Measurements from ENCODE around the gene CWC27.
"Not testable (repeated sequence)": the region's sequence is repeated elsewhere in the genome, so short reads cannot be mapped to it uniquely, and the experiment has no call there.

The CWC27 gene

GRCh38 chr5:64921386-64921785 is 152.7 kb downstream of the CWC27 start:
- DNase-seq (ENCODE audit: low read depth, low spot score) = no peak

DNA sequence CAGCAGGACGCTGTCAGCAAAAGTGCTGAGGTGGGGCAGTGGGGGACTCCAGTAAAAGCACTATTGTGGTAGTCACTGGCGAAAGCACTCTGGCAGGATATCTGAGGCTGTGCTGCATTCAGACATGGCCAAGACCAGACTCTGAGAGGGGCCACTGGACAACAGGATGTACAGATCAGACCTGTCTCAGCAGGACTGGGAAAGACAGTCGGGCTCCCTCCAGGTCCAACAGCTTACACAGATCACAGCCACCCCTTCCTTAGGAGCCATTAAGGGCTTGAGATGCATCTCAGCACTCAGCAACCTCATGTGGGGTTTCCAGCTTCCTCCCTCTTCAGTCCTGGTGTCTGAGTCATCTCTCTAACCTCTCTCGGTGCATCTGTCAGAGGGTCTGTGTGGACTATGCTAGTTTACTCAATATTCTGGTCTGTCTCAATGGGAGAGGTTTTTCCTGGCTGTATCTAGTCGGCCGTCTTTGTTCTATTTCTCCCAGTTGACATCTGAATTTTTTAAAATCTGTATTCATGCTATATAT is 154.5 kb downstream of the CWC27 start:
- DNase-seq (ENCODE audit: low read depth, low spot score) = peak; percentile 44

GRCh38 chr5:64925123-64925522 is 156.4 kb downstream of the CWC27 start:
- DNase-seq (ENCODE audit: low read depth, low spot score) = no peak

- no peak for DNase-seq (ENCODE audit: low read depth, low spot score)
Measured at GRCh38 chr5:64929833-64930232, 161.1 kb downstream of the CWC27 start.

DNA sequence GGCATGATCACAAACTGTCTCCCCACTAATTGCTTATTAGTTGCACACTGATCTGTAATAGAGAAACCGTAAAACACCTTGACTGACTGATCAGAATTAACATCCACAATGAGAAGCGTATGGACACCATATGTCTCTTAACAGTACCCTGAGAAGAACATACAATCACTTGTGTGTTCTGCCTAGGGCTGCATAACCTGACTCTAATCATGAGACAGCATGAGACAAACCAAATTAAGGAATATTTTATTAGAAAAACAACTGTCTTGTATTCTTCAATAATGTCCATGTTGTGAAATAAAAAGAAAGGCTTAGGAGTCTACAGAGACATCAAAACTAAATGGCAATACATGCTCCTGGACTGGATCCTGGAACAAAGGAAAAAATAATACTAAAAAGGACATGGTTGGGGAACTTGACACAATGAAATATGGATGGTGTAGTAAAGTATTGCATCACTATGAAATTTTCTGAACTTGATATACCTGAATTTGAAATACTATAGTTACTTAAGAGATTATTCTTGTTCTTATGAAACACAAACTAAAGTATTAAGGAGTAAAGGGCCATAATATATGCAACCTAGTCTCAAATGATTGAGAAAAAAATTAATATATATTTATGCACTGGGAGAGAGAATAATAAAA is 162.1 kb downstream of the CWC27 start:
- DNase-seq (ENCODE audit: low read depth, low spot score) = no peak

DNA sequence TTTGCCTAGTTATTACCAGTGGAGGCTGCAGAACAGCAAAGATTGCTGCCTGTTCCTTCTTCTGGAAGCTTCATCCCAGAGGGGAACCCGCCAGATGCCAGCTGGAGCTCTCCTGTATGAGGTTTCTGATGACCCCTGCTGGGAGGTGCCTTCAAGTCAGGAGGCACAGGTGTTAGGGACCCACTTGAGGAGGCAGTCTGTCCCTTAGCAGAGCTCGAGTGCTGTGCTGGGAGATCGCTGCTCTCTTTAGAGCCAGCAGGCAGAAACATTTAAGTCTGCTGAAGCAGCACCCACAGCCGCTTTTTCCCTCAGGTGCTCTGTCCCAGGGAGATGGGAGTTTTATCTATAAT is 170.7 kb downstream of the CWC27 start:
- DNase-seq (ENCODE audit: low read depth, low spot score) = not testable (repeated sequence)

DNA sequence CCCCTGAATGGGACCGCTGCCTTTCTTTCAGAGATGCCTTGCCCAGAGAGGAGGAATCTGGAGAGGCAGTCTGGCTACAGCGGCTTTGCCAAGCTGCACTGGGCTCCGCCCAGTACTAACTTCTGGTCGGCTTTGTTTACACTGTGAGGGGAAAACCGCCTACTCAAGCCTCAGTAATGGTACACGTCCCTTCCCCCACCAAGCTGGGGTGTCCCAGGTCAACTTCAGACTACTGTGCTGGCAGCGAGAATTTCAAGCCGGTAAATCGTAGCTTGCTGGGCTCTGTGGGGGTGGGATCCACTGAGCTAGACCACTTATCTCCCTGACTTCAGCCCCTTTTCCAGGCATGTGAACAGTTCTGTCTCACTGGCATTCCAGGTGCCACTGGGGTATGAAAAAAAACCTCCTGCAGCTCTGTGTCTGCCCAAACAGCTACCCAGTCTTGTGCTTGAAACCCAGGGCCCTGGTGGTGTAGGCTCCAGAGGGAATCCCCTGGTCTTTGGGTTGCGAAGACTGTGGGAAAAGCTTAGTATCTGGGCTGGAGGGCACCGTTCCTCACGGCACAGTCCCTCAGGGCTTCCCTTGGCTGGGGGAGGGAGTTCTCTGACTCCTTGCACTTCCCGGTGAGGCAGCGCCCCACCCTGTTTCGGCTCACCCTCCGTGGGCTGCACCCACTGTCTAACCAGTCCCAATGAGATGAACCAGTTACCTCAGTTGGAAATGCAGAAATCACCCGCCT is 171.2 kb downstream of the CWC27 start:
- DNase-seq (ENCODE audit: low read depth, low spot score) = peak; percentile 88

- DNase-seq (ENCODE audit: low read depth, low spot score) = no peak
Measured at GRCh38 chr5:64942460-64942859, 173.7 kb downstream of the CWC27 start.

GRCh38 chr5:64944868-64945267 is 176.1 kb downstream of the CWC27 start:
- DNase-seq (ENCODE audit: low read depth, low spot score) = no peak

DNA sequence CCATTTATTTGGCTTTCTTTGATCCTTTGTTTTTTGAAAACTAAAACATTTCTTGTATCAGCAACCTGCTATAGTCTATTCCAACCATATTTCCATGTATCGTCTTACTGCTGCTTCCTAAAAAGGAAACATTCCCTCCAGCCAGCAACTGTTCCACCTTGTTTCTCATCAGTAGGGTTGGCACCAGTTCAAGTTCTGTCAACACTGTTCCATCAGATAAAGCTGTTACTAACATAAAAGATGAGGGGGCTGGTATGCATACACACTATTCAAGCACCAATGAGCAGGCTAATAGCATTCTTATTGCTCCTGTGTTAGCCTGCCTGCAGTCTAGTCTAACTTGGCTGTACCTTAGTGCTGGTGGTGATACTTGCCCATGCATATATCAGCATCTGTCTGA is 178.3 kb downstream of the CWC27 start:
- DNase-seq (ENCODE audit: low read depth, low spot score) = no peak

DNA sequence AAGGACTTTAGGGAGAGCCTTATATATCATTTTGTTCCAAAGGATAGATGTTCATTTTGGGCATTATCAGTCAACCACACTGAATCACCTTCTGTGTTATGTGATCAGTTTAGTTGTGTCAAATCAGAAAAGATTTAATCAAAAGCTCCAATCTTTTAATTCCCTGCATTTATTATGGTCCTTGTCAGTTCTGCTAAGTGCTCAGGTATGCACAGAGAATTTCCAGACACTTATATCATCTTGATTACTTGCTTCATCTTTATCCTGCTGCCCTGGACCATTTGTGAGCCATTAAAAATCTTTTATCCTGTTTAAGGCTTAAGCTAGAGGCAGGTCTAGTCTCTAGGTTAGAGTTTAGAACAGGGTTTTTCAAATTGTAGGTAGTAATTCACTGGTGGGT is 179.1 kb downstream of the CWC27 start:
- DNase-seq (ENCODE audit: low read depth, low spot score) = no peak

DNA sequence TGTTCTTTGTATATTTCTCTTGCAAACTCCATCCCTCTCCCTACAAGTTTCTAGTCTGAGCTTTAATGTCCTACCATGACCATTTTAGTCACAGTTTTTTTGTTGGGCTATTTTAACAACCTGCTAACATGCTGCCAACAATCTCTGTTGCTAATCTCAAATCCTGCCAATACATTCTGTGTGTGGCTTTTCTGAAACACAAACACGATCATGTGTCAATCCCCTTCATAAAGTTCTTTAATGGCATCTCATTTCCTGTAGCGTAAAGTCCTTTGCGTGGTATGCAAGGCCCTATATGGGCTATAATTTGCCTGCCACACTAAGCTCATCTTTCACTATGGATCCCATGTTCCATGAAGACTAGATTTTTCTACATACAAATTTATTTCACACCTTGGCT is 180.6 kb downstream of the CWC27 start:
- no peak for DNase-seq (ENCODE audit: low read depth, low spot score)

- DNase-seq (ENCODE audit: low read depth, low spot score) = no peak
Measured at GRCh38 chr5:64952951-64953673, 184.4 kb downstream of the CWC27 start.

- no peak for DNase-seq (ENCODE audit: low read depth, low spot score)
Measured at GRCh38 chr5:64954518-64954917, 185.8 kb downstream of the CWC27 start.

GRCh38 chr5:64958757-64959391 is 190.1 kb downstream of the CWC27 start:
- DNase-seq (ENCODE audit: low read depth, low spot score) = no peak

GRCh38 chr5:64963278-64963677 is 194.5 kb downstream of the CWC27 start:
- DNase-seq (ENCODE audit: low read depth, low spot score) = no peak

DNA sequence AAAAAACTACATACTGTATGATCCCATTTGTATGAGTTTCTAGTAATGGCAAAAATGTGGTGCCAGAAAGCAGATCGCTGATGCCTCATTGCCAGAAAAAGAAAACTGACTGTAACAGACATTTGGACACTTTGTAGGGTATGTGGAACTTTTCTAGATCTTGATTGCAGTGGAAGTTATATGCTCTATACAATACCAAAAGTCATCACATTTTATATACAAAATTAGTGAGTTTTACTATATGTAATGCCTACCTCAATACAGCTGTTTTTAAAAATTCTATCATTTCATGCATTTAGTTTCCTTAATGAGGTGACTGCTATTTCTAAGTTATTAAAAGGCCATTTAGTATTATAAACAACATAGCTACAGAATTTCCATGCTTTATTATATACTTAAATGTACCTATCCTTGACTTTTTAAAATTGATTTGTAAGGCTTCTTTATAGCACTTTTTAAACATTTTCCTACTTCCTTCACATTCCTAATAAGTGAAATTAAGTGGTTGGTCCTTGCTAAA is 199.9 kb downstream of the CWC27 start:
- no peak for DNase-seq (ENCODE audit: low read depth, low spot score)

DNA sequence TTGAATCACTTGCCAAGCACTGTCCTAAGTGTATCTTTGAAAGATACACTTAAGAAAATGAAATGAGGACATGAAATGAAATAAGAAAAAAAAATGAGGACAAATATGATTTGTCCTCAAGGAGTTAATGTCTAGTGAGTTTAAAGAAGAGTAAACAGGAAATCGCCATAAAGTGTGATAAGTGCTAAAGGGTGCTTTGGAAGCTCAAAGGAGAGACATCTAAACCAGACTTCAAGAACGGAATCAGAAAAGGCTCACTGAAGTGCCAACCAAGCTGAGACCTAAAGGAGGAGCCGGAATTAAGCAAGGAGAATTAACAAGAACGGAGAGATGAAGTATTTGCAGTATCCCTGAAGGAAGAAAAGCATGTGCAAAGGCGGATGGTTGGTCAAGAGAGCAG is 200.8 kb downstream of the CWC27 start:
- no peak for DNase-seq (ENCODE audit: low read depth, low spot score)

- DNase-seq (ENCODE audit: low read depth, low spot score) = no peak
Measured at GRCh38 chr5:64971513-64971912, 202.8 kb downstream of the CWC27 start.

GRCh38 chr5:64971990-64972389 is 203.3 kb downstream of the CWC27 start:
- DNase-seq (ENCODE audit: low read depth, low spot score) = no peak

GRCh38 chr5:64972591-64972990 is 203.9 kb downstream of the CWC27 start:
- DNase-seq (ENCODE audit: low read depth, low spot score) = no peak

- DNase-seq (ENCODE audit: low read depth, low spot score) = no peak
Measured at GRCh38 chr5:64973215-64973614, 204.5 kb downstream of the CWC27 start.
